H9 (cell line): ENCODE results near the gene METTL9. TPM values are rescaled to one million over a fixed set of nuclear protein-coding genes. Genes with fewer than 3 reads are reported as not detected.
A peak's percentile ranks its signal among the peaks of the same experiment; 100 is the strongest.

Experiments
- DNase-seq: peaks from one replicate; pipeline ENCODE4 v3.0.0-alpha.2; 2017
- H2AFZ ChIP-seq: one replicate; pipeline ENCODE4 v1.6.1; 2013; ENCODE audit warnings: mild to moderate bottlenecking, low read length, control low read depth, moderate library complexity
- H2AK5ac ChIP-seq: 2 replicates; pipeline ENCODE4 v1.6.1; 2013; ENCODE audit warnings: low read length, control low read depth, mixed read lengths; ENCODE audit not compliant: insufficient read length
- H2BK120ac ChIP-seq: one replicate; pipeline ENCODE4 v1.6.1; 2013; ENCODE audit warnings: low read depth, mild to moderate bottlenecking, low read length, control low read depth, inconsistent platforms; ENCODE audit not compliant: poor library complexity, severe bottlenecking
- H2BK12ac ChIP-seq: 2 replicates; pipeline ENCODE4 v1.6.1; 2013; ENCODE audit warnings: low read length, control low read depth, mixed read lengths, low read depth; ENCODE audit not compliant: insufficient read length
- H2BK15ac ChIP-seq: 2 replicates; pipeline ENCODE4 v1.6.1; 2013; ENCODE audit warnings: low read depth, low read length, control low read depth
- H2BK20ac ChIP-seq: one replicate; pipeline ENCODE4 v1.6.1; 2013; ENCODE audit warnings: low read depth, mild to moderate bottlenecking, low read length, control low read depth, inconsistent platforms; ENCODE audit not compliant: poor library complexity, severe bottlenecking
- H2BK5ac ChIP-seq: 2 replicates; pipeline ENCODE4 v1.6.1; 2013; ENCODE audit warnings: low read length, control low read depth, mixed read lengths; ENCODE audit not compliant: insufficient read length
- H3K14ac ChIP-seq: 2 replicates; pipeline ENCODE4 v1.6.1; 2013; ENCODE audit warnings: low read length, control low read depth; ENCODE audit not compliant: insufficient read depth
- H3K18ac ChIP-seq: 2 replicates; pipeline ENCODE4 v1.6.1; 2013; ENCODE audit warnings: low read depth, mild to moderate bottlenecking, mixed read lengths, low read length, control low read depth; ENCODE audit not compliant: insufficient read length
- H3K23ac ChIP-seq: 2 replicates; pipeline ENCODE4 v1.6.1; 2013; ENCODE audit warnings: low read length, control low read depth, mixed read lengths, low read depth; ENCODE audit not compliant: insufficient read length
- H3K23me2 ChIP-seq: 2 replicates; pipeline ENCODE4 v1.6.1; 2013; ENCODE audit warnings: low read depth, mild to moderate bottlenecking, mixed read lengths, low read length, control low read depth; ENCODE audit not compliant: insufficient read length, poor library complexity, severe bottlenecking
- H3K27ac ChIP-seq: 2 replicates; pipeline ENCODE4 v1.5.1; 2013; ENCODE audit warnings: low read length, control low read depth, mixed read lengths, low read depth; ENCODE audit not compliant: insufficient read length
- H3K27me3 ChIP-seq: 2 replicates; pipeline ENCODE4 v1.6.1; 2013; ENCODE audit warnings: low read length, control low read depth, inconsistent platforms; ENCODE audit not compliant: insufficient read depth
- H3K4ac ChIP-seq: 2 replicates; pipeline ENCODE4 v1.6.1; 2013; ENCODE audit warnings: low read depth, mild to moderate bottlenecking, control low read depth, inconsistent platforms, low read length, moderate library complexity
- H3K4me1 ChIP-seq: 2 replicates; pipeline ENCODE4 v1.6.1; 2013; ENCODE audit warnings: low read length, control low read depth, inconsistent platforms; ENCODE audit not compliant: insufficient read depth
- H3K4me2 ChIP-seq: 2 replicates; pipeline ENCODE4 v1.6.1; 2013; ENCODE audit warnings: low read length, control low read depth, mixed read lengths; ENCODE audit not compliant: insufficient read length, insufficient read depth
- H3K56ac ChIP-seq: 2 replicates; pipeline ENCODE4 v1.6.1; 2013; ENCODE audit warnings: low read depth, mild to moderate bottlenecking, mixed read lengths, low read length, control low read depth; ENCODE audit not compliant: insufficient read length
- H3K79me1 ChIP-seq: 2 replicates; pipeline ENCODE4 v1.6.1; 2013; ENCODE audit warnings: low read depth, mild to moderate bottlenecking, moderate library complexity, low read length, control low read depth, inconsistent platforms; ENCODE audit not compliant: insufficient read depth, poor library complexity, severe bottlenecking
- H3K79me2 ChIP-seq: 2 replicates; pipeline ENCODE4 v1.6.1; 2013; ENCODE audit warnings: low read length, control low read depth, inconsistent platforms; ENCODE audit not compliant: insufficient read depth
- H3K9ac ChIP-seq: 2 replicates; pipeline ENCODE4 v1.6.1; 2013; ENCODE audit warnings: low read length, control low read depth, mixed read lengths; ENCODE audit not compliant: insufficient read length; ENCODE audit errors: extremely low read depth
- H3K9me3 ChIP-seq: one replicate; pipeline ENCODE4 v1.6.1; 2013; ENCODE audit warnings: low read depth, low read length, inconsistent platforms; ENCODE audit not compliant: control insufficient read depth
- H3T11ph ChIP-seq: one replicate; pipeline ENCODE4 v1.6.1; 2013; ENCODE audit warnings: mild to moderate bottlenecking, low read length, control low read depth, inconsistent platforms
- H4K20me1 ChIP-seq: one replicate; pipeline ENCODE4 v1.6.1; 2013; ENCODE audit not compliant: control insufficient read depth, insufficient read length, insufficient read depth
- H4K5ac ChIP-seq: 2 replicates; pipeline ENCODE4 v1.6.1; 2013; ENCODE audit warnings: low read depth, mild to moderate bottlenecking, mixed read lengths, low read length, control low read depth; ENCODE audit not compliant: insufficient read length
- H4K8ac ChIP-seq: replicated peaks from 2 replicates; pipeline ENCODE4 v1.6.1; 2013; ENCODE audit warnings: low read length, control low read depth, mixed read lengths, low read depth; ENCODE audit not compliant: insufficient read length
- H4K91ac ChIP-seq: 2 replicates; pipeline ENCODE4 v1.6.1; 2013; ENCODE audit warnings: low read depth, mild to moderate bottlenecking, moderate library complexity, mixed read lengths, low read length, control low read depth; ENCODE audit not compliant: insufficient read length
- H3K27ac Mint-ChIP-seq, 3 experiments: 2 replicates in 2 of 3; 3 replicates in 1 of 3; pipeline ENCODE4 v1.8.0; 2020 to 2021; ENCODE audit warnings: mixed read lengths in 3 of 3, mild to moderate bottlenecking in 1 of 3, moderate library complexity in 1 of 3
- H3K27me3 Mint-ChIP-seq: 2 replicates; pipeline ENCODE4 v1.8.0; 2021; ENCODE audit warnings: low read depth, mild to moderate bottlenecking, moderate library complexity, mixed read lengths
- H3K36me3 Mint-ChIP-seq, 3 experiments: 2 replicates in 2 of 3; 3 replicates in 1 of 3; pipeline ENCODE4 v1.8.0; 2020 to 2021; ENCODE audit warnings: low read depth in 3 of 3, mixed read lengths in 3 of 3; ENCODE audit not compliant: insufficient read depth in 1 of 3
- H3K4me1 Mint-ChIP-seq, 2 experiments: 2 replicates each; pipeline ENCODE4 v1.8.0; 2020; ENCODE audit warnings: mixed read lengths in 2 of 2
- H3K4me3 Mint-ChIP-seq, 2 experiments: 2 replicates in 1 of 2; 3 replicates in 1 of 2; pipeline ENCODE4 v1.8.0; 2020 to 2021; ENCODE audit warnings: mild to moderate bottlenecking in 2 of 2, mixed read lengths in 2 of 2, moderate library complexity in 1 of 2
- H3K9me3 Mint-ChIP-seq, 2 experiments: 2 replicates in 1 of 2; 3 replicates in 1 of 2; pipeline ENCODE4 v1.8.0; 2020; ENCODE audit warnings: mild to moderate bottlenecking in 2 of 2, mixed read lengths in 2 of 2, moderate library complexity in 1 of 2
- CTCF ChIP-seq: fragments of 200-600 bp; sonication (generic); conservative IDR thresholded peaks from 3 replicates; pipeline ENCODE4 v1.8.0; 2021; ENCODE audit warnings: antibody characterized with exemption, mild to moderate bottlenecking
- WGBS: extraction: QIAGEN DNeasy Blood & Tissue Kit; methylation state at CpG from one replicate; pipeline ENCODE4 v1.1.7; 2013; ENCODE audit warnings: missing lambda C conversion rate, low lambda C conversion rate, mixed read lengths; ENCODE audit not compliant: insufficient read length; ENCODE audit errors: extremely low coverage; 5-methylcytosine and 5-hydroxymethylcytosine counted together
- total RNA-seq: library from RNA; stranded (reverse); gene quantifications from 2 replicates; pipeline ENCODE4 v1.2.1, GENCODE V29; 2021

Gene METTL9
- total RNA-seq, 1 experiment from 2014 or later, result 108 TPM

- Histone ChIP-seq H3K9me3 (no peaks in the 10 kb centered on the region), H3K23me2 (no peaks in the 10 kb centered on the region), H4K91ac (no peak overlapping the region), H3K4ac (no peak overlapping the region), H4K8ac (no peak overlapping the region), H3K23ac (no peak overlapping the region), H3K4me2 (peak overlapping the region; percentile 27), H4K20me1 (no peaks in the 10 kb centered on the region), H3K4me1 (peaks cover 14% of the 10 kb centered on the region), H2BK5ac (no peak overlapping the region), H4K5ac (no peak overlapping the region), H3K9ac (no peak overlapping the region), H3K27me3 (no peaks in the 10 kb centered on the region), H3T11ph (no peak overlapping the region), H3K18ac (no peak overlapping the region), H2BK12ac (no peak overlapping the region), H3K79me2 (peaks cover 27% of the 10 kb centered on the region; the same call in 1 of the 2 replicates), H3K56ac (no peak overlapping the region), H2BK20ac (no peak overlapping the region), H2AK5ac (no peak overlapping the region), H2BK120ac (no peak overlapping the region), H2AFZ (no peak overlapping the region), H2BK15ac (no peak overlapping the region), H3K14ac (no peak overlapping the region), H3K79me1 (peaks cover 15% of the 10 kb centered on the region), H3K27ac (no peak overlapping the region)
- no peak for DNase-seq
- peak overlapping the region in 1 of 3 experiments; percentile 49; a peak in 2 of 7 replicates for H3K27ac Mint-ChIP-seq
- no peak for TF ChIP-seq CTCF
- peaks cover 4 to 12% (median 7%) of the 10 kb centered on the region in 3 experiments; a peak in 5 of 7 replicates for H3K36me3 Mint-ChIP-seq
- peaks cover 51 to 56% of the 10 kb centered on the region in 2 experiments for H3K4me1 Mint-ChIP-seq
- no peaks in the 10 kb centered on the region for H3K27me3 Mint-ChIP-seq
- no CpG with 5 or more reads among the region's 3 CpGs for WGBS
- peak overlapping the region in 1 of 2 experiments; percentile 7; a peak in 1 of 5 replicates for H3K4me3 Mint-ChIP-seq
- H3K9me3 Mint-ChIP-seq, result no peaks in the 10 kb centered on the region
Measured at GRCh38 chr16:21610006-21610544, 10.7 kb downstream of the METTL9 start.
